ENCODE measurements around the gene PTPRZ1.

Gene PTPRZ1

GRCh38 chr7:121954803-121955202, 81.8 kb downstream of the PTPRZ1 start:
- no peak for DNase-seq (ENCODE audit: low spot score)

GRCh38 chr7:121957626-121958025, 84.7 kb downstream of the PTPRZ1 start:
- no peak for DNase-seq (ENCODE audit: low spot score)

DNA sequence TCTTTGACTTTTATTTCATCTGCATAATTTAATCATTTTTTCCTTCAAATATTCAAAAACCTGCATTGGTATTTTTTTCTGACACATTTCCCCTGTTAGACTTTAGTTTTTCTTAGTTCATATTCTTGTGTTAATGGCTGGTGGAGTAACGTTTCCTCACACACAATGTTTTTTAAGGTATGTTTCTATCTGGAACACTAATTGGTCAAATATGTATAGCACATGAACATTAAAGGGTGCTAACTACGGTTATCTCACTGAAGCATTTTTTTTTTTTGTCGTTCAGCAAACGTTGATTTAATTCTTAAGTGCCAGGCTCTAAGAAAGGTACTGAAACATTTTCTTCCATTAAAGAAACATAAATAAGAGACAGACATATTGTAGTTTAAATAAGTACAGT, 87.7 kb downstream of the PTPRZ1 start:
- no peak for DNase-seq (ENCODE audit: low spot score)

- no peak for DNase-seq (ENCODE audit: low spot score)
Observed at GRCh38 chr7:121961089-121961867, 88.3 kb downstream of the PTPRZ1 start.

DNA sequence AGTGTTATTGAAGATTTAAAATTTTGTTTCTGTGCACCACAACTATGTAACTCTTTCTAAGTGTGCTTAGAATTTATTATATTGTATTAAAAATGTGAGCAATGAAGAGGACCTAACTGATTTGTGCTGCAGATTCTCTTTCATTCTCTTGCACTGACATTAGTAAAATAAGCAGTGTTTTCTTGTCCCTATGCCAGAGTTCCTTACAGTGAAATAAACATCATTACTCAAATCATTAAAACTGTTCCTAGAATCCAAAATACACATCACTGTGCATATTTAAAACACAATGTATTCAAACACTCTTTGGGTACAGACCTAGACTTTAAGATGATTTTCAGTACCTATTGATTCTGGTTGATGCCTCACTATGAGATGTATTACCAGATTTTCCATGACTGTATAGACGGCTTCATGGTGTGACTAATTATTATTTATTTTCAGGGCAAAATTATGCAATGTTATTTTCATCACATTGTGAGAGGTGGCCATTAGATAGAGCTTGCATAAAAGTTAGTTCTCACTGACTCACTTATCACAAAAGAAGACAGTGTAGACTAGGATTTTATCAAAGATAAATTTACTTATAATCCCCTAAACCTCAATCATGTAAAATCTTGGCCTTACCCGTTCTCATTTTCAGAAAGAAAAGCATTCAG, 93.4 kb downstream of the PTPRZ1 start:
- DNase-seq (ENCODE audit: low spot score), result no peak

DNA sequence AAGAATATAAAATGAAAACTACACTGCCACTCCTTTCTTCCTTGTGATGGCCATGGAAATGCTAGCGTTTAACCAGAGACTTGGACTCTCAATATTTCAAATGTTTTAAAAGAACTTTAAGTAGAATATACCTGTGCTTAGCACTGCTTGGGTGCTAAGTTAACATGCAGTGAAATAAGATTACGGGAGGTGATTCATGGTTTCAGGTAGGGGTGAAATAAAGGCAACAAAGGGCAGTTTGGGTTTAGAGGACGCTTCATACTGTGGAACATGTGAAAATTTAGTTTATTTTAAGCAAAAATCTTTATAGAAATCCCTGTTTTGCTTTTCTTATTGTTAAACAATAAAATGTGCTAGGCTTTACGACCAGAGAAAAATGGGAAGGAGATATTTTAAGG, 94.0 kb downstream of the PTPRZ1 start:
- DNase-seq (ENCODE audit: low spot score), result no peak

GRCh38 chr7:121985476-121986030, 112.6 kb downstream of the PTPRZ1 start:
- no peak for DNase-seq (ENCODE audit: low spot score)

- no peak for DNase-seq (ENCODE audit: low spot score)
Observed at GRCh38 chr7:121992068-121992467, 119.1 kb downstream of the PTPRZ1 start.

DNA sequence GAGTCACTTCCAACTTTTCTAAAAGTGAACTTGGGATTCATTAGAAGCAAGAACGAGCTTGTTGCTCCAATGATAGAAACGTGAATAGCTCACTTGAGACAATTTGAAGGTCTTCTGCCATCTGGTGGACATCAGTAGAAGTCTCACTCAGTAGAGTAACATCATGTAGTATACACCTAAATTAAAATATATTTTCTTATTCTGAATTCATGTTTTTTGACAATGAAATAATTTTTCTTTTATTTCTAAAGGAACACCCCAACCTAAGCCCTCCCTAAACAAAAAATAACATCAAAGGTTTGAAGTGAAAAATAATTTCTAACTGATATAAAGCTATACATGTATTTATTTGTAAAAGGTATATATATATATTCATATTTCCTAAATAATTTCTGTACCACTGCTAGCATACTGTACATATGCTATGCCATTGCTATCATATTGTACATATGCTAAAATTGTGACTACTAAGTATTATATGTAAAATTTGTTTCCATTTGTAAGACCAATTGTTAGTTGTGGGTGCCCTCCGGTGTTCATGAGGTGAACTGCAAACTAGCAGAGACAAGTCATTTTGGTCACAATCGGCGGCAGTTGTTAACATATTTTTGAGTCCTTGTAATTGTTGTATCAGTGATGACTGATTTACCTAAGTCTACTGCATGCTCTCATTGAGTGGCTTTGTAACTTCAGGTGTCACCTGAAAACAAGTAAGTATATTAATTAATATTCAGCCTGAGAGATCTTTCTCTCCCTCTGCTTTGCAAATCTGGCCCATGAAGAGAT, 121.9 kb downstream of the PTPRZ1 start:
- DNase-seq (ENCODE audit: low spot score), result peak; percentile 86

DNA sequence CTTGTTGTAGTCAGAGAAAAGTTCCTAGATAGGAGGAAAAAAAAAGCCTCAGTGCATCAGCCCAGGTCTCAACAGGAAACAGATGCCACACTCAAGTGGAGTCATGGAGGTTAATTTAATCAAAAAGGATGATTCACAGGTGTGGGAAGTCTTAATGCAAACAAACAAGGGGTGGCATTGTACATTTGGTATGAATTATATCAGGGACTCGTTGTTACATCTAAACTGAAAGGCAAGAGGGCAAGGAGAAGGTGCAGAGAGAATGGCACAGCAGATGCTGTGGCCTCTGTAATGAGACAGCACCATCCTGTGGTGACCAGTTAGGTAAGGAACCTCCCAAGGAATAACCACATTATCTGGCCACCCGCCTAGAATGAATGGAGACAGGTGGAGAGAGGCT, 133.7 kb downstream of the PTPRZ1 start:
- no peak for DNase-seq (ENCODE audit: low spot score)

- no peak for DNase-seq (ENCODE audit: low spot score)
Observed at GRCh38 chr7:122010116-122010515, 137.2 kb downstream of the PTPRZ1 start.

DNA sequence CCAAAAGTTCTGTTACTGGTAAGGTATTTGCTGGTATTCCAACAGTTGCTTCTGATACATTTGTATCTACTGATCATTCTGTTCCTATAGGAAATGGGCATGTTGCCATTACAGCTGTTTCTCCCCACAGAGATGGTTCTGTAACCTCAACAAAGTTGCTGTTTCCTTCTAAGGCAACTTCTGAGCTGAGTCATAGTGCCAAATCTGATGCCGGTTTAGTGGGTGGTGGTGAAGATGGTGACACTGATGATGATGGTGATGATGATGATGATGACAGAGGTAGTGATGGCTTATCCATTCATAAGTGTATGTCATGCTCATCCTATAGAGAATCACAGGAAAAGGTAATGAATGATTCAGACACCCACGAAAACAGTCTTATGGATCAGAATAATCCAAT, 140.1 kb downstream of the PTPRZ1 start:
- no peak for DNase-seq (ENCODE audit: low spot score)

DNA sequence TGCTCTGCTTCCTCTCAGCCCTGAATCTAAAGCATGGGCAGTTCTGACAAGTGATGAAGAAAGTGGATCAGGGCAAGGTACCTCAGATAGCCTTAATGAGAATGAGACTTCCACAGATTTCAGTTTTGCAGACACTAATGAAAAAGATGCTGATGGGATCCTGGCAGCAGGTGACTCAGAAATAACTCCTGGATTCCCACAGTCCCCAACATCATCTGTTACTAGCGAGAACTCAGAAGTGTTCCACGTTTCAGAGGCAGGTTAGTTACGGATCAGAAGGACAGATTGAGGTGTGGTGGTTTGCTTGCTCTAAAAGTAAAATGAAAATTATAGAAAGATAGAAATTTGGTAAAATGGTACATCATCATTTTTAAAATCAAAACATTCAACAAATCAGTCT, 140.7 kb downstream of the PTPRZ1 start:
- DNase-seq (ENCODE audit: low spot score), result no peak

- no peak for DNase-seq (ENCODE audit: low spot score)
Observed at GRCh38 chr7:122014697-122015096, 141.7 kb downstream of the PTPRZ1 start.

DNA sequence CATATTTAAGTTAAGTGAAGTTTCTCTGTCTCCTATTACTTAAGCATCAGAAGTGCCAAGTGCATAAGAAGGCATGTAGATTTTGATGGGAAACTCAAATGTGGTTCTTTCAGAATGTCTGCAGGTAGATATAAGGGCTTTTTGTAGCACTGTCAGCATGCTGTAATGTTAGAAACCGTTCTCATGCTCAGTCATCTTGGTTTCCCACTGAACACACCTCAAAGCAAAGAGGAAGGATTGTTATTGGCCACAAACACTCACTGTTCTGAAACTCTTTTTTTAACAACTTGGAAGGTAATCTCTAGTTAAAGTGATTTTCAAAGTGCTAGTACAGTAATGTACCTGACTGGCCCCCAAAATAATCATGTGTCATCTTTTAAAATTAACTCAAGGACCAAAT, 145.1 kb downstream of the PTPRZ1 start:
- no peak for DNase-seq (ENCODE audit: low spot score)

DNA sequence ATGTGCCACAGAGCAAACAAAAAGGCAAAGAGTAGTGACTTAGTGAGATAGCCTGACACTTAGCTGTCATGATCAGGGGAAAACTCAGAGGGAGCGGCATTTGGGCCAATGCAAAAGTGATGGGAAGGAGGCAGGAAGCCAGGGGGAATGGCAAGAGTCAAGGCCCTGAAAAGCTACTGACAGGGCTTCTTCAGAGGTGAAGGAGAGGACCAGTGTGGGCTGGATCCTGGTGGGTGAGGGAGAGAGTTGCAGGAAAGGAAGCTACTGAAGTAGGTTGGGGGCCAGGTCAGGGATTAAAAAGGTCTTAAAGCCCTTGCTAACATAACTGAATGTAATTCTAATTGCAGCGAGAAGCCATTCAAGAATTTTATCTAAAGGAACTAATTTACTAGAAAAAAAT, 154.1 kb downstream of the PTPRZ1 start:
- no peak for DNase-seq (ENCODE audit: low spot score)

- DNase-seq (ENCODE audit: low spot score), result no peak
Observed at GRCh38 chr7:122033641-122034040, 160.7 kb downstream of the PTPRZ1 start.

DNA sequence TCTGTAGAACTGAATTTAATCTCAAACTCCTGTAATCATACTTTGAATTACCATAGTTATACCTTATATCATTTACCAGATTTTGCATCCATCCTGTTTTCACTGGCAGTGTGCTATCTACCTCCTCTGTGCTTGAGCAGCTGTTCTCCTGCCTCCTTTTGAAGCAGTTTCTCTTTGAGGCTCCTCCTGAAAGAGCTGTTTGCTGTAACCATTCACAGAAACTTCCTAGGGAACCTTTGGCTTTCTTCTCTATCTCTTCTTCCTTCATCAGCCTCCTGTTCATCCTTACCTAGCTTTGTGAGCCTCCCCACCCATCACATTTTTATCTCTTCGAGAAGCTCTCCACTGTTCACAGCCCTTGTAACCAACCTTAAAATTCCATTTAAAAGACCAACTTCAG, 162.9 kb downstream of the PTPRZ1 start:
- DNase-seq (ENCODE audit: low spot score), result no peak

- no peak for DNase-seq (ENCODE audit: low spot score)
Observed at GRCh38 chr7:122038134-122038533, 165.2 kb downstream of the PTPRZ1 start.

DNA sequence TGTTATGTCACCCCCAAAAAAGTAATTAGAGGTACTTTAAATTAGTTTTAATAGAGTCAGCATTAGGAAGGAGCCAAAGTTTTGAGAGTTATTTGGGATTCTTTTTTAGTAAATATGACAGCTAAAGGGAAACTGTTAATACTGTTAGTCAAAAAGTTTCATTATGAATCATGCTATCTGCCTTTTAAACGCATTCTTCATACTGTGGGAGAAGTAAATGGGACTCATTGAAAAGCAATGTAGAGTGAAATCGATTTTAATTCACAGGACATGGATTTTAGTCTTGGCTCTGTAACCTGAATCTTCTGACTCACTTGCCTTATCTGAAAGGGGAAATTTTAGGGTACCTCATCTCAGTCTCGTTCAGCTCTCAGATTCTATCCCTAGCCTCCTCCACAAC, 165.9 kb downstream of the PTPRZ1 start:
- no peak for DNase-seq (ENCODE audit: low spot score)

GRCh38 chr7:122040147-122040546, 167.2 kb downstream of the PTPRZ1 start:
- no peak for DNase-seq (ENCODE audit: low spot score)

GRCh38 chr7:122046402-122046801, 173.4 kb downstream of the PTPRZ1 start:
- no peak for DNase-seq (ENCODE audit: low spot score)

DNA sequence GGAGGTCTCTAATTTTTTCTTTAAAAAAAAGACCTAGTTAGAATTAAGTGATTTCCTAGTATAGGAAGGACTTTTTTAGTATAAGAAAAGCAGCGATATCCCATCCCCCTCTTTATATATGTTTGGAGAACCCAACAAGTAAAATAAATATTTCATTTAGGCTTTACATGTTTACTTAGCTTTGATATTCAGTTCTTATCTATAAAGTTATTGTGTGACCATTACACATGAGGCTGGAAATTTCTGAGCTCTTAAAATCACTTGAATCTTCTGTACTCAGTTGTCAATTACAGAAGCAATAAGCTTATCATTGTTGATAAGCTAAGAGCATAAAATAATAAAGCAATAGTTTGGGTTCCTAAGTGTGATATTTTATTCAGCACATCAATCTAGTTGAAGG, 181.4 kb downstream of the PTPRZ1 start:
- no peak for DNase-seq (ENCODE audit: low spot score)
